ENCODE results near the gene NOL4L. TPM values are rescaled to one million over a fixed set of nuclear protein-coding genes. Genes with fewer than 3 reads are reported as not detected.
A peak's percentile ranks its signal among the peaks of the same experiment; 100 is the strongest.

NOL4L gene
- total and polyA plus RNA-seq, 2 experiments from 2014 or later: 35.6 to 42.9 TPM

- peak overlapping the region; percentile 96 for H3K4me3 ChIP-seq
- H4K20me1 ChIP-seq (ENCODE audit: insufficient read depth, poor library complexity, severe bottlenecking): no peaks in the 10 kb centered on the region
- WGBS (ENCODE audit: low lambda C conversion rate, missing lambda C conversion rate): no CpG with 5 or more reads among the region's 52 CpGs
- peak overlapping the region; percentile 100 for H3K4me2 ChIP-seq
- DNase-seq (ENCODE audit: low spot score): peak; percentile 81
- H2AFZ ChIP-seq: peak overlapping the region; percentile 89
- TF ChIP-seq EZH2phosphoT487 (IDR thresholded peaks at IDR 0.05; ENCODE audit: low read depth, severe bottlenecking, unreplicated experiment) (no peak), EZH2 (IDR thresholded peaks at IDR 0.05; ENCODE audit: borderline replicate concordance) (no peak), CTCF (IDR thresholded peaks at IDR 0.05; ENCODE audit: poor library complexity) (no peak)
- H3K27ac ChIP-seq: peak overlapping the region; percentile 84
- no peaks in the 10 kb centered on the region for H3K9me2 ChIP-seq (replicated peaks; ENCODE audit: insufficient read depth)
- H3K4me1 ChIP-seq (ENCODE audit: insufficient read depth): peaks cover 35% of the 10 kb centered on the region
- H3K9me3 ChIP-seq (ENCODE audit: low read depth): no peaks in the 10 kb centered on the region
- no peaks in the 10 kb centered on the region for H3K36me3 ChIP-seq (replicated peaks; ENCODE audit: insufficient read depth, low read depth)
- H3K27me3 ChIP-seq: peaks cover 31% of the 10 kb centered on the region
- peaks cover 40% of the 10 kb centered on the region for H3K79me2 ChIP-seq
These were observed 1.5 kb downstream of the NOL4L start for GRCh38 chr20:32583581-32584070.

GRCh38 chr20:32582659-32583580 is 2.2 kb downstream of the NOL4L start:
- WGBS (ENCODE audit: low lambda C conversion rate, missing lambda C conversion rate): 0% methylated on average over 1 of the region's 91 CpGs
- Histone ChIP-seq H3K4me2 (peak overlapping the region; percentile 100), H3K4me3 (peak overlapping the region; percentile 96), H3K9me3 (ENCODE audit: low read depth) (no peaks in the 10 kb centered on the region), H3K36me3 (replicated peaks; ENCODE audit: insufficient read depth, low read depth) (no peaks in the 10 kb centered on the region), H3K27me3 (peaks cover 25% of the 10 kb centered on the region), H2AFZ (peak overlapping the region; percentile 89), H4K20me1 (ENCODE audit: insufficient read depth, poor library complexity, severe bottlenecking) (no peaks in the 10 kb centered on the region), H3K4me1 (ENCODE audit: insufficient read depth) (peaks cover 35% of the 10 kb centered on the region), H3K79me2 (peaks cover 40% of the 10 kb centered on the region), H3K27ac (peak overlapping the region; percentile 84), H3K9me2 (replicated peaks; ENCODE audit: insufficient read depth) (no peaks in the 10 kb centered on the region)
- peak; percentile 87 for DNase-seq (ENCODE audit: low spot score)
- TF ChIP-seq CTCF (IDR thresholded peaks at IDR 0.05; ENCODE audit: poor library complexity) (no peak), EZH2 (IDR thresholded peaks at IDR 0.05; ENCODE audit: borderline replicate concordance) (no peak), EZH2phosphoT487 (IDR thresholded peaks at IDR 0.05; ENCODE audit: low read depth, severe bottlenecking, unreplicated experiment) (no peak)

GRCh38 chr20:32581839-32582658 is 3.1 kb downstream of the NOL4L start:
- peaks cover 16% of the 10 kb centered on the region for H3K27me3 ChIP-seq
- H3K4me3 ChIP-seq: no peak overlapping the region
- H3K4me2 ChIP-seq: peak overlapping the region; percentile 100
- TF ChIP-seq EZH2phosphoT487 (IDR thresholded peaks at IDR 0.05; ENCODE audit: low read depth, severe bottlenecking, unreplicated experiment) (no peak), EZH2 (IDR thresholded peaks at IDR 0.05; ENCODE audit: borderline replicate concordance) (no peak), CTCF (IDR thresholded peaks at IDR 0.05; ENCODE audit: poor library complexity) (no peak)
- peaks cover 35% of the 10 kb centered on the region for H3K4me1 ChIP-seq (ENCODE audit: insufficient read depth)
- H3K9me3 ChIP-seq (ENCODE audit: low read depth): no peaks in the 10 kb centered on the region
- H3K79me2 ChIP-seq: peaks cover 46% of the 10 kb centered on the region
- no peak overlapping the region for H2AFZ ChIP-seq
- 76% methylated on average over 20 of the region's 20 CpGs for WGBS (ENCODE audit: low lambda C conversion rate, missing lambda C conversion rate)
- peak; percentile 55 for DNase-seq (ENCODE audit: low spot score)
- no peaks in the 10 kb centered on the region for H3K36me3 ChIP-seq (replicated peaks; ENCODE audit: insufficient read depth, low read depth)
- no peaks in the 10 kb centered on the region for H4K20me1 ChIP-seq (ENCODE audit: insufficient read depth, poor library complexity, severe bottlenecking)
- H3K9me2 ChIP-seq (replicated peaks; ENCODE audit: insufficient read depth): no peaks in the 10 kb centered on the region
- peak overlapping the region; percentile 84 for H3K27ac ChIP-seq
